Kidney (tissue), 14 donors: ENCODE results near the gene RTF1. TPM values are rescaled to one million over a fixed set of nuclear protein-coding genes. Genes with fewer than 3 reads are reported as not detected.

Source experiments
- DNase-seq, 5 donors: peaks; one replicate each; pipeline ENCODE4 v3.0.0-alpha.2; 2013 to 2020
- FAIRE-seq: peaks from 2 replicates; lab custom pipeline; 2012; peaks lifted over from hg19 to GRCh38; lab: Jason Lieb, UNC
- H3K27ac ChIP-seq, 2 donors: one replicate each; pipeline ENCODE4 v1.7.0; 2013; ENCODE audit warnings: low read depth in 2 of 2, low read length in 2 of 2, inconsistent platforms in 1 of 2
- H3K27me3 ChIP-seq: one replicate; pipeline ENCODE4 v1.7.1; 2013; ENCODE audit warnings: low read length, inconsistent platforms; ENCODE audit not compliant: control insufficient read depth, insufficient read depth
- H3K36me3 ChIP-seq, 3 donors: one replicate each; pipeline versions ENCODE4 v1.7.0 to v1.7.1; 2013; ENCODE audit warnings: low read length in 3 of 3, control low read depth in 1 of 3, inconsistent platforms in 1 of 3; ENCODE audit not compliant: insufficient read depth in 3 of 3, control insufficient read depth in 2 of 3
- H3K4me1 ChIP-seq, 3 donors: one replicate each; pipeline versions ENCODE4 v1.7.0 to v1.7.1; 2013; ENCODE audit warnings: low read length in 3 of 3, inconsistent platforms in 1 of 3, low read depth in 1 of 3; ENCODE audit not compliant: control insufficient read depth in 2 of 3, insufficient read depth in 2 of 3
- H3K4me3 ChIP-seq, 3 donors: one replicate each; pipeline versions ENCODE4 v1.7.0 to v1.8.1; 2013; ENCODE audit warnings: low read length in 3 of 3, control low read depth in 1 of 3, inconsistent platforms in 1 of 3
- H3K9ac ChIP-seq, 3 donors: one replicate each; pipeline versions ENCODE4 v1.7.0 to v1.7.1; 2013; ENCODE audit warnings: low read length in 3 of 3, control low read depth in 1 of 3, inconsistent platforms in 1 of 3
- H3K9me3 ChIP-seq, 3 donors: one replicate each; pipeline versions ENCODE4 v1.7.0 to v1.7.1; 2013; ENCODE audit warnings: low read length in 3 of 3, control low read depth in 1 of 3, inconsistent platforms in 1 of 3; ENCODE audit not compliant: control insufficient read depth in 2 of 3, insufficient read depth in 1 of 3
- CTCF ChIP-seq: IDR thresholded peaks from 3 replicates; pipeline ENCODE4 v1.5.1; 2012; ENCODE audit warnings: mild to moderate bottlenecking, moderate library complexity, borderline replicate concordance; ENCODE audit not compliant: insufficient read depth; ENCODE audit errors: extremely low read depth
- intact Hi-C: fragments of 100-400 bp; cut with DNase I; formaldehyde crosslinking; loops from one replicate; pipeline ENCODE4 v1.11.1; 2022
- polyA plus RNA-seq: library from polyadenylated mRNA; stranded (reverse); fragments of 350-450 nt; fragmentation: Illumina TruSeq; extraction: RNeasy Lipid Tissue Mini Kit (QIAGEN cat#74804); gene quantifications from one replicate; pipeline ENCODE4 v1.2.3, GENCODE V29; 2014; ENCODE audit warnings: low read depth, low replicate concordance; ENCODE audit not compliant: insufficient read depth
- total RNA-seq: library from RNA; stranded (reverse); fragmentation: NEBNext Ultra II Directional; extraction: Animal tissue kit (Norgen Biotek cat#: 25700); gene quantifications from one replicate; pipeline ENCODE4 v1.2.1, GENCODE V29; 2021
- donor health status: control.
- donor health status: control.
- donor health status: control.
- donor health status: control.
- donor health status: control.
- donor health status: DM: yes; HTN: yes; CAD: no.
- donor health status: Normal renal cell carcinoma (clear cell type).

RTF1 gene
- total and polyA plus RNA-seq, 2 donors from 2014 or later = 14.8 to 29.7 TPM

DNA sequence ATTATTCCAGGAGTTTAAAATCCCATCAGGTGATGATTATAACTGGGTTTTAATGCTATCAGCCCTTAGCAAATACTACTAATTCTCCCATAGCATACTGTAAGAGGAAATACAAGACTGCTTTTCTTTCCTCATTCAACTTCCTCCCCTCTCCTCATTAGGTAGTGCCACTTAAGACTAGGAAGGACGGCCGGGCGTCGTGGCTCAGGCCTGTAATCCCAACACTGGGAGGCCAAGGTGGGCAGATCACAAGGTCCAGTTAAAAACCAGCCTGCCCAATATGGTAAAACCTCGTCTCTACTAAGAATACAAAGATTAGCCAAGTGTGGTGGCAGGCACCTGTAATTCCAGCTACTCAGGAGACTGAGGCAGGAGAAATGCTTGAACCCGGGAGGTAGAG, 29.2 kb upstream of the RTF1 start:
- Histone ChIP-seq H3K9me3 (no peaks in the 10 kb centered on the region), H3K9ac (no peak overlapping the region), H3K27ac (no peak overlapping the region), H3K4me3 (no peak overlapping the region), H3K36me3 (peaks cover 0 to 6% (median 2%) of the 10 kb centered on the region in 3 donors), H3K27me3 (no peaks in the 10 kb centered on the region), H3K4me1 (no peaks in the 10 kb centered on the region)
- intact Hi-C loops = no loop called here
- DNase-seq (no peak), FAIRE-seq (no peak)
- no peak for TF ChIP-seq CTCF

- H3K36me3 ChIP-seq = peaks cover 7 to 18% (median 9%) of the 10 kb centered on the region in 3 donors
- FAIRE-seq = no peak
- DNase-seq = no peak
Measured at GRCh38 chr15:41392659-41393058, 24.2 kb upstream of the RTF1 start.

GRCh38 chr15:41394924-41395323, 22.0 kb upstream of the RTF1 start:
- intact Hi-C loops = no loop called here
- Histone ChIP-seq H3K9me3 (no peaks in the 10 kb centered on the region), H3K9ac (no peak overlapping the region), H3K36me3 (peaks cover 5 to 18% (median 9%) of the 10 kb centered on the region in 3 donors), H3K27me3 (no peaks in the 10 kb centered on the region), H3K4me1 (no peaks in the 10 kb centered on the region), H3K27ac (no peak overlapping the region), H3K4me3 (no peak overlapping the region)
- no peak for TF ChIP-seq CTCF
- DNase-seq (no peak), FAIRE-seq (no peak)

More at GRCh38 chr15:41392659-41393058, 24.2 kb upstream of the RTF1 start:
- Histone ChIP-seq H3K27me3 (no peaks in the 10 kb centered on the region), H3K27ac (no peak overlapping the region), H3K9ac (no peak overlapping the region), H3K4me3 (no peak overlapping the region), H3K4me1 (no peaks in the 10 kb centered on the region), H3K9me3 (no peaks in the 10 kb centered on the region)
- no peak for TF ChIP-seq CTCF
- intact Hi-C loops = no loop called here

GRCh38 chr15:41396111-41396510, 20.8 kb upstream of the RTF1 start:
- no peaks in the 10 kb centered on the region for H3K9me3 ChIP-seq
- no peak overlapping the region for H3K4me3 ChIP-seq
- no peak overlapping the region for H3K27ac ChIP-seq
- H3K27me3 ChIP-seq = no peaks in the 10 kb centered on the region
- TF ChIP-seq CTCF = no peak
- intact Hi-C loops = no loop called here
- DNase-seq (no peak), FAIRE-seq (no peak)
- no peaks in the 10 kb centered on the region for H3K4me1 ChIP-seq
- peaks cover 5 to 18% (median 9%) of the 10 kb centered on the region in 3 donors for H3K36me3 ChIP-seq
- H3K9ac ChIP-seq = no peak overlapping the region
